Spleen (tissue), 11 donors: ENCODE results near the gene ALDH1A3. TPM values are rescaled to one million over a fixed set of nuclear protein-coding genes. Genes with fewer than 3 reads are reported as not detected.

Source experiments
- DNase-seq: peaks from one replicate; pipeline ENCODE4 v3.0.0-alpha.2; 2020
- H3K27ac ChIP-seq, 8 donors: fragments of 200-600 bp; sonication (generic) in 7 of 8; 1 replicate in 4 of 8; 2 replicates in 4 of 8; pipeline versions ENCODE4 v1.5.0 to v1.8.0; 2016 to 2021; ENCODE audit warnings: inconsistent platforms in 4 of 8, mild to moderate bottlenecking in 4 of 8, moderate library complexity in 1 of 8
- H3K27me3 ChIP-seq, 7 donors: fragments of 200-600 bp; sonication (generic) in 6 of 7; replicated peaks in 1 of 7; 1 replicate in 4 of 7; 2 replicates in 3 of 7; pipeline versions ENCODE4 v1.5.0 to v1.8.0; 2016 to 2021; ENCODE audit warnings: inconsistent platforms in 3 of 7, mild to moderate bottlenecking in 1 of 7
- H3K36me3 ChIP-seq, 6 donors: fragments of 200-600 bp; sonication (generic) in 5 of 6; 1 replicate in 4 of 6; 2 replicates in 2 of 6; pipeline versions ENCODE4 v1.5.0 to v1.8.0; 2016 to 2021; ENCODE audit warnings: inconsistent platforms in 2 of 6
- H3K4me1 ChIP-seq, 6 donors: fragments of 200-600 bp; sonication (generic) in 5 of 6; 1 replicate in 3 of 6; 2 replicates in 3 of 6; pipeline versions ENCODE4 v1.5.0 to v1.8.0; 2016 to 2021; ENCODE audit warnings: inconsistent platforms in 3 of 6
- H3K4me3 ChIP-seq, 8 donors: fragments of 200-600 bp; sonication (generic) in 7 of 8; 1 replicate in 4 of 8; 2 replicates in 4 of 8; pipeline versions ENCODE4 v1.5.0 to v1.8.0; 2016 to 2021; ENCODE audit warnings: inconsistent platforms in 4 of 8, mild to moderate bottlenecking in 4 of 8, moderate library complexity in 2 of 8
- H3K9me3 ChIP-seq, 8 donors: fragments of 200-600 bp; sonication (generic) in 7 of 8; 1 replicate in 4 of 8; 2 replicates in 4 of 8; pipeline versions ENCODE4 v1.5.0 to v1.8.0; 2016 to 2021; ENCODE audit warnings: inconsistent platforms in 4 of 8
- CTCF ChIP-seq, 11 experiments: fragments of 200-600 bp in 7 of 11; fragments of 450-650 bp in 4 of 11; sonication (generic) in 4 of 11; IDR thresholded peaks in 8 of 11; conservative IDR thresholded peaks in 3 of 11; 1 replicate in 7 of 11; 2 replicates in 4 of 11; pipeline versions ENCODE4 v1.4.0 to v1.8.0; 2016 to 2021; ENCODE audit warnings: antibody characterized with exemption in 11 of 11, inconsistent platforms in 4 of 11, mild to moderate bottlenecking in 1 of 11
- POLR2A ChIP-seq, 3 donors: fragments of 450-650 bp; IDR thresholded peaks; one replicate each; pipeline ENCODE4 v1.5.1; 2017; ENCODE audit warnings: antibody characterized with exemption in 3 of 3, mild to moderate bottlenecking in 1 of 3
- POLR2AphosphoS5 ChIP-seq, 3 donors: sonication (generic); formaldehyde crosslinking; IDR thresholded peaks; one replicate each; pipeline ENCODE4 v1.5.1; 2017; ENCODE audit warnings: antibody characterized with exemption in 3 of 3
- whole genome bisulfite sequencing, 5 donors: extraction: QIAGEN DNeasy Blood & Tissue Kit in 3 of 5; methylation state at CpG; one replicate each; pipeline versions ENCODE4 v1.1.5 to v1.1.7; 2013 to 2018; 5-methylcytosine and 5-hydroxymethylcytosine counted together
- intact Hi-C: fragments of 100-400 bp; cut with DNase I; formaldehyde crosslinking; loops from one replicate; pipeline ENCODE4 v1.15.0; 2023; ENCODE audit warnings: low total_unique reads
- polyA plus RNA-seq, 3 donors: library from polyadenylated mRNA; stranded (reverse); fragments of 200-250 nt; gene quantifications; one replicate each; pipeline ENCODE4 v1.2.1, GENCODE V29; 2013
- total RNA-seq, 7 donors: library from RNA; depleted of rRNA in 3 of 7; stranded (reverse); fragments of >200 nt in 3 of 7; fragmentation: NEBNext Ultra II Directional in 4 of 7; extraction: Animal tissue kit (Norgen Biotek cat#: 25700) in 4 of 7; gene quantifications; one replicate each; pipeline versions ENCODE4 v1.1.0 to v1.2.1, GENCODE V29; 2016 to 2021
- donor health status: healthy with polysubstance abuse.
- donor health status: DM: no; HTN: no; CAD: no; lungs with moderate emphysema.
- donor health status: DM: no; HTN: no; CAD: no.
- donor health status: Bipolar disorder and iron deficiency.
- donor health status: healthy.
- donor health status: DM: no; HTN: no; CAD: no.
- donor health status: DM: yes; HTN: yes; CAD: no.

The ALDH1A3 gene
- total and polyA plus RNA-seq, 10 donors: 0.94 to 22.3 (median 4.6) TPM

- intact Hi-C loops: no loop called here
- DNase-seq: peak; percentile 58
- Histone ChIP-seq H3K36me3 (no peaks in the 10 kb centered on the region), H3K27me3 (peaks cover 0 to 31% (median 13%) of the 10 kb centered on the region in 7 donors), H3K27ac (no peak overlapping the region), H3K4me3 (no peak overlapping the region), H3K9me3 (no peaks in the 10 kb centered on the region), H3K4me1 (peaks cover 0 to 34% (median 18%) of the 10 kb centered on the region in 6 donors)
- WGBS, 5 donors: 84 to 92% (median 90%) methylated on average over 12 to 13 of the region's 13 CpGs
- TF ChIP-seq POLR2A (IDR thresholded peaks at IDR 0.05) (no peak), POLR2AphosphoS5 (IDR thresholded peaks at IDR 0.05) (no peak), CTCF (IDR thresholded peaks at IDR 0.05 in 8 of 11, conservative IDR thresholded peaks at IDR 0.05 in 3 of 11) (no peak)
Observed at GRCh38 chr15:100895721-100896120, 16.1 kb downstream of the ALDH1A3 start.

- Histone ChIP-seq H3K27ac (no peak overlapping the region), H3K36me3 (no peaks in the 10 kb centered on the region), H3K9me3 (no peaks in the 10 kb centered on the region), H3K4me3 (no peak overlapping the region), H3K27me3 (peaks cover 0 to 13% (median 0%) of the 10 kb centered on the region in 7 donors), H3K4me1 (peaks cover 0 to 40% (median 29%) of the 10 kb centered on the region in 6 donors)
- no peak for TF ChIP-seq POLR2A (IDR thresholded peaks at IDR 0.05)
- TF ChIP-seq POLR2AphosphoS5 (IDR thresholded peaks at IDR 0.05): no peak
- TF ChIP-seq CTCF (IDR thresholded peaks at IDR 0.05 in 8 of 11, conservative IDR thresholded peaks at IDR 0.05 in 3 of 11): no peak
- no peak for DNase-seq
- 88 to 94% (median 91%) methylated on average over 20 to 26 of the region's 26 CpGs for WGBS, 5 donors
- intact Hi-C loops: no loop called here
Observed at GRCh38 chr15:100897221-100898151, 17.9 kb downstream of the ALDH1A3 start.

GRCh38 chr15:100898152-100898490 is 18.5 kb downstream of the ALDH1A3 start:
- 87 to 90% (median 89%) methylated on average over 4 to 9 of the region's 9 CpGs for WGBS, 5 donors
- intact Hi-C loops: no loop called here
- no peaks in the 10 kb centered on the region for H3K36me3 ChIP-seq
- no peaks in the 10 kb centered on the region for H3K9me3 ChIP-seq
- no peak for TF ChIP-seq POLR2AphosphoS5 (IDR thresholded peaks at IDR 0.05)
- no peak for TF ChIP-seq POLR2A (IDR thresholded peaks at IDR 0.05)
- TF ChIP-seq CTCF (IDR thresholded peaks at IDR 0.05 in 8 of 11, conservative IDR thresholded peaks at IDR 0.05 in 3 of 11): no peak
- DNase-seq: no peak
- no peak overlapping the region for H3K4me3 ChIP-seq
- H3K4me1 ChIP-seq: peaks cover 0 to 44% (median 36%) of the 10 kb centered on the region in 6 donors
- H3K27ac ChIP-seq: no peak overlapping the region
- H3K27me3 ChIP-seq: peaks cover 0 to 8% (median 0%) of the 10 kb centered on the region in 7 donors
